ENCODE results near the gene PIGV.

PIGV gene

GRCh38 chr1:26791148-26791547 lies 3.4 kb downstream of the PIGV start (continued):
- TF ChIP-seq AEBP2 (tag by site-specific recombination; IDR thresholded peaks at IDR 0.05; ENCODE audit: borderline replicate concordance): no peak
- TF ChIP-seq ZNF423 (tag by site-specific recombination; IDR thresholded peaks at IDR 0.05): no peak
- TF ChIP-seq KLF9 (tag by site-specific recombination; IDR thresholded peaks at IDR 0.05; ENCODE audit: low read depth): no peak
- no peak for TF ChIP-seq REPIN1 (tag by site-specific recombination; IDR thresholded peaks at IDR 0.05; ENCODE audit: low read depth)
- TF ChIP-seq ATF2 (tag by site-specific recombination; IDR thresholded peaks at IDR 0.05; ENCODE audit: low read depth): no peak
- TF ChIP-seq ZNF23 (tag by site-specific recombination; IDR thresholded peaks at IDR 0.05; ENCODE audit: borderline replicate concordance): no peak
- no peak for TF ChIP-seq ZNF302 (tag by site-specific recombination; IDR thresholded peaks at IDR 0.05; ENCODE audit: low read depth)
- TF ChIP-seq ZSCAN5A (tag by site-specific recombination; IDR thresholded peaks at IDR 0.05): no peak
- no peak for TF ChIP-seq ZNF202 (tag by site-specific recombination; IDR thresholded peaks at IDR 0.05; ENCODE audit: borderline replicate concordance)
- TF ChIP-seq ZBTB20 (tag by site-specific recombination; IDR thresholded peaks at IDR 0.05): no peak
- no peak for TF ChIP-seq ZNF394 (tag by site-specific recombination; IDR thresholded peaks at IDR 0.05; ENCODE audit: borderline replicate concordance)

- no peaks in the 10 kb centered on the region for H3K9me3 ChIP-seq (ENCODE audit: control insufficient read depth, insufficient read depth, low read depth, low read length)
Observed at GRCh38 chr1:26791626-26792025, 3.9 kb downstream of the PIGV start.

GRCh38 chr1:26792924-26793323 lies 5.2 kb downstream of the PIGV start:
- Histone ChIP-seq H3K9me3 (ENCODE audit: control insufficient read depth, insufficient read depth, low read depth, low read length) (no peaks in the 10 kb centered on the region), H3K36me3 (ENCODE audit: control insufficient read depth in 2 of 2, insufficient read depth in 1 of 2, low read length in 2 of 2) (peaks cover 0 to 29% of the 10 kb centered on the region in 2 experiments; a peak in 2 of 3 replicates), H3K4me3 (ENCODE audit: low read depth, low read length) (no peak overlapping the region), H3K27ac (ENCODE audit: extremely low read depth, low read depth, low read length) (no peak overlapping the region), H3K4me1 (ENCODE audit: control insufficient read depth, insufficient read depth, low read length) (no peaks in the 10 kb centered on the region)
- TF ChIP-seq ZNF175 (tag by site-specific recombination; IDR thresholded peaks at IDR 0.05) (no peak), ZBTB10 (tag by site-specific recombination; IDR thresholded peaks at IDR 0.05) (no peak)
- POLR2A ChIA-PET: no interaction called here
- CTCF ChIA-PET: interaction anchor here (0.7 to 6.8 kb wide), 2 partner anchors 14 to 191 kb away, joined by 3 to 281 read pairs; no protein-coding TSS in a partner anchor

More at GRCh38 chr1:26791626-26792025, 3.9 kb downstream of the PIGV start:
- peaks cover 0 to 25% of the 10 kb centered on the region in 2 experiments; a peak in 2 of 3 replicates for H3K36me3 ChIP-seq (ENCODE audit: control insufficient read depth in 2 of 2, insufficient read depth in 1 of 2, low read length in 2 of 2)
- TF ChIP-seq WT1 (tag by site-specific recombination; IDR thresholded peaks at IDR 0.05) (no peak), ZNF596 (tag by site-specific recombination; IDR thresholded peaks at IDR 0.05) (no peak), ZNF548 (tag by site-specific recombination; IDR thresholded peaks at IDR 0.05) (no peak), ZNF391 (tag by site-specific recombination; IDR thresholded peaks at IDR 0.05; ENCODE audit: borderline replicate concordance, low read depth) (no peak), HOXA7 (CRISPR knock-in tag; IDR thresholded peaks at IDR 0.05; ENCODE audit: borderline replicate concordance) (no peak), ZNF19 (tag by site-specific recombination; IDR thresholded peaks at IDR 0.05; ENCODE audit: low read depth) (no peak), ZNF350 (tag by site-specific recombination; IDR thresholded peaks at IDR 0.05) (no peak), ZSCAN4 (tag by site-specific recombination; IDR thresholded peaks at IDR 0.05) (no peak), ZNF837 (tag by site-specific recombination; IDR thresholded peaks at IDR 0.05) (no peak), ZBTB20 (tag by site-specific recombination; IDR thresholded peaks at IDR 0.05) (no peak), ZNF621 (tag by site-specific recombination; IDR thresholded peaks at IDR 0.05) (no peak)
- POLR2A ChIA-PET: no interaction called here
- CTCF ChIA-PET: interaction anchor here (0.5 to 6.8 kb wide), 10 partner anchors 17 to 292 kb away, joined by 3 to 281 read pairs (median 4); no protein-coding TSS in a partner anchor
- peaks cover 5% of the 10 kb centered on the region; the same call in 1 of the 2 replicates for H3K4me1 ChIP-seq (ENCODE audit: control insufficient read depth, insufficient read depth, low read length)
- H3K27ac ChIP-seq (ENCODE audit: extremely low read depth, low read depth, low read length): no peak overlapping the region
- no peak overlapping the region for H3K4me3 ChIP-seq (ENCODE audit: low read depth, low read length)
